Loucy (cell line): ENCODE data around the gene EPHB1.

Experiments
- H2AFZ ChIP-seq: fragments of 200-600 bp; sonication (generic); 2 replicates; pipeline ENCODE4 v1.6.0; 2016; ENCODE audit warnings: antibody characterized with exemption, mild to moderate bottlenecking, low read length, moderate library complexity
- H3F3A ChIP-seq: fragments of 200-600 bp; 2 replicates; pipeline ENCODE4 v1.6.0; 2016; ENCODE audit warnings: antibody characterized with exemption, low read depth, mild to moderate bottlenecking
- H3K27me3 ChIP-seq: fragments of 200-600 bp; sonication (generic); 2 replicates; pipeline ENCODE4 v1.6.1; 2014; ENCODE audit warnings: low read length, mild to moderate bottlenecking; ENCODE audit not compliant: insufficient read depth, poor library complexity, severe bottlenecking
- H3K36me3 ChIP-seq: fragments of 200-600 bp; sonication (generic); 2 replicates; pipeline ENCODE4 v1.6.1; 2016; ENCODE audit warnings: low read length; ENCODE audit not compliant: insufficient read depth
- H3K4me1 ChIP-seq: fragments of 200-600 bp; sonication (generic); 2 replicates; pipeline ENCODE4 v1.5.1; 2014; ENCODE audit warnings: low read length, mild to moderate bottlenecking; ENCODE audit not compliant: insufficient read depth, poor library complexity, severe bottlenecking
- H3K4me2 ChIP-seq: fragments of 200-600 bp; sonication (generic); 2 replicates; pipeline ENCODE4 v1.6.0; 2014; ENCODE audit warnings: antibody characterized with exemption, low read length, low read depth, mild to moderate bottlenecking; ENCODE audit not compliant: poor library complexity, severe bottlenecking
- H3K4me3 ChIP-seq: fragments of 200-600 bp; sonication (generic); 2 replicates; pipeline ENCODE4 v1.5.1; 2014; ENCODE audit warnings: low read length, mild to moderate bottlenecking, mixed read lengths; ENCODE audit not compliant: poor library complexity, severe bottlenecking
- H3K79me2 ChIP-seq: fragments of 200-600 bp; sonication (generic); 2 replicates; pipeline ENCODE4 v1.6.1; 2014; ENCODE audit warnings: low read length; ENCODE audit not compliant: insufficient read depth
- H3K9ac ChIP-seq: fragments of 200-600 bp; sonication (generic); 2 replicates; pipeline ENCODE4 v1.6.0; 2014; ENCODE audit warnings: mild to moderate bottlenecking, low read depth, low read length, moderate library complexity; ENCODE audit not compliant: poor library complexity, severe bottlenecking
- H3K9me2 ChIP-seq: fragments of 200-600 bp; sonication (generic); replicated peaks from 2 replicates; pipeline ENCODE4 v1.6.1; 2016; ENCODE audit warnings: low read depth, low read length, mixed read lengths
- H3K9me3 ChIP-seq: fragments of 200-600 bp; sonication (generic); 2 replicates; pipeline ENCODE4 v1.6.1; 2014; ENCODE audit warnings: mild to moderate bottlenecking, antibody characterized with exemption, low read length, low read depth; ENCODE audit not compliant: insufficient read depth
- H4K20me1 ChIP-seq: fragments of 200-600 bp; sonication (generic); 2 replicates; pipeline ENCODE4 v1.6.0; 2014; ENCODE audit warnings: antibody characterized with exemption, low read length, mild to moderate bottlenecking; ENCODE audit not compliant: insufficient read depth, poor library complexity, severe bottlenecking
- CTCF ChIP-seq: fragments of 200-600 bp; sonication (generic); conservative IDR thresholded peaks from 2 replicates; pipeline ENCODE4 v1.5.1; 2014; ENCODE audit warnings: mild to moderate bottlenecking, antibody characterized with exemption, low read length
- EZH2phosphoT487 ChIP-seq: fragments of 200-600 bp; IDR thresholded peaks from 2 replicates; pipeline ENCODE4 v1.6.1; 2018; ENCODE audit warnings: antibody characterized with exemption, mild to moderate bottlenecking, moderate library complexity, borderline replicate concordance

EPHB1 gene

GRCh38 chr3:135199137-135199536 is 404.1 kb downstream of the EPHB1 start:
- no peaks in the 10 kb centered on the region for H3K9me3 ChIP-seq
- H3K4me3 ChIP-seq, result no peak overlapping the region
- H4K20me1 ChIP-seq, result no peaks in the 10 kb centered on the region
- H3K79me2 ChIP-seq, result no peaks in the 10 kb centered on the region
- no peaks in the 10 kb centered on the region for H3K36me3 ChIP-seq
- no peaks in the 10 kb centered on the region for H3K4me1 ChIP-seq
- no peak for TF ChIP-seq EZH2phosphoT487
- TF ChIP-seq CTCF, result no peak
- no peak overlapping the region for H3K4me2 ChIP-seq
- no peaks in the 10 kb centered on the region for H3F3A ChIP-seq
- H3K27me3 ChIP-seq, result no peaks in the 10 kb centered on the region
- no peak overlapping the region for H2AFZ ChIP-seq
- no peak overlapping the region for H3K9ac ChIP-seq
- H3K9me2 ChIP-seq, result no peaks in the 10 kb centered on the region

- no peaks in the 10 kb centered on the region for H3K9me2 ChIP-seq
- H3K4me1 ChIP-seq, result no peaks in the 10 kb centered on the region
- no peaks in the 10 kb centered on the region for H4K20me1 ChIP-seq
- H3K4me2 ChIP-seq, result no peak overlapping the region
- H2AFZ ChIP-seq, result no peak overlapping the region
- no peaks in the 10 kb centered on the region for H3K27me3 ChIP-seq
- no peak overlapping the region for H3K9ac ChIP-seq
- no peaks in the 10 kb centered on the region for H3F3A ChIP-seq
- H3K79me2 ChIP-seq, result no peaks in the 10 kb centered on the region
- TF ChIP-seq CTCF (no peak), EZH2phosphoT487 (no peak)
- H3K4me3 ChIP-seq, result no peak overlapping the region
- H3K36me3 ChIP-seq, result no peaks in the 10 kb centered on the region
- no peaks in the 10 kb centered on the region for H3K9me3 ChIP-seq
Measured at GRCh38 chr3:135203026-135203425, 408.0 kb downstream of the EPHB1 start.

- Histone ChIP-seq H3K4me3 (no peak overlapping the region), H4K20me1 (no peaks in the 10 kb centered on the region), H3K9ac (no peak overlapping the region), H3K4me1 (no peaks in the 10 kb centered on the region), H3K9me2 (no peaks in the 10 kb centered on the region), H3K27me3 (no peaks in the 10 kb centered on the region), H2AFZ (no peak overlapping the region), H3K36me3 (no peaks in the 10 kb centered on the region), H3F3A (no peaks in the 10 kb centered on the region), H3K4me2 (no peak overlapping the region), H3K9me3 (no peaks in the 10 kb centered on the region), H3K79me2 (no peaks in the 10 kb centered on the region)
- TF ChIP-seq EZH2phosphoT487 (no peak), CTCF (no peak)
Measured at GRCh38 chr3:135213213-135213612, 418.2 kb downstream of the EPHB1 start.
